Stimulated activated CD4-positive, alpha-beta T cell treated with anti-CD3 and anti-CD28 coated beads, Interleukin-4, amount 100 ng/mL, for 1 hour (primary cell): Measurements from ENCODE around the gene MRPL32.

ENCODE experiments used
- DNase-seq: peaks from one replicate; pipeline ENCODE4 v3.0.0-alpha.2; 2020

MRPL32 gene

DNA sequence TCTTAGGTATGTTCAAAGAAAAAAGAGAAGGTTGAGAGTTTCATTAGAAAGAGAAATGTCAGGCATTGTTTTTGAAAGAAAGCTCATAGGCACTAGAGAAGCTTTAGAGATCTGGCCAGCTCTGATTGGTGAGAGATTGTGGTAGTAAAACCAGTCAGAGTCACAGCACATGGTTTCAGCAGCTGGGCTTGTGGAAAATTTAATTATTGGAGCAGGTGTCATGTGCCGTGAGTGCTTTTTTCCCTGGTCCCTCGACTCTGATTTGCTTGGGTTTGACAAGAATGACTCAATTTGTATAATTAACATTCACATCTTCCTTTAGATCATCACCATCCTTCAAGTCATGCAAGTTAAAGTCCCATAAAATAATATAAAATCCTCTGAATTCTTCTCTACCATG, 35.2 kb downstream of the MRPL32 start:
- no peak for DNase-seq

DNA sequence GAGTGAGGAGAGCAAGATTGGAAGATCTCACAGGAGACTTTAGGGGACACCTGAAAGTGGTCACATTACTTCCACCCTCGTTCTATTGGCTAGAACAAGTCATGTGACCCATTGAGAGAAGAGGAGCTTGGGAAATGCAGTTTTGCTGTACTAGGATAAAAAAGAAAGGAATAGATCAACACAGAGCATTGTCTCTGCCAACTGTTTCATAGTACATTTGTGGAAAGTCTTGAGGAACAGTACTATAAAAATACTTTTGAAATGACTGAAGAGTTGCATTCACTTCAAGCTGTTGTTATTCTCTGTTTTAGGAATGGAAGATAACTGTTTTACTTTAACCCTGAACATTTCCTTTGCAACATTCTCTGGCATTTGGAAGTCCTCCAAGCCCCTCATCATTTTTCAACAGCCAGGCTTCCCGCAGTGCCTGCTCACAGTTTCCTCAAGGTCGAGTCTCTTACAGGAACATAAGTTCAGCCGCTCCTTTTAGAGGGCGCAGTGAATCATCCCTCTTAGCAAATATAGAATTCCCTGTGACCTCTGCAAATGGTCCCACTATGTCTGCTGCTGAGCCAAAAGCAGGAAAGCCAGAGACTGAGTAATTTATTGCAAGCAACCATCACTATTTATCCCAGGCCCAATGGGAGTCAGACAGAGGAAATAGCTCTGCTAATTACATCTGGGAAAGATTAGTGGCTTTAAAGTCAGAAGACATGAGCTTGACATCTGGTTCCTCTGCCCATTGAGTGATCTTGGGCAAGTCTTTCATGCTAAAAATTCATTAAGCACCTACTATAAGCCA, 40.7 kb downstream of the MRPL32 start:
- DNase-seq, result no peak

DNA sequence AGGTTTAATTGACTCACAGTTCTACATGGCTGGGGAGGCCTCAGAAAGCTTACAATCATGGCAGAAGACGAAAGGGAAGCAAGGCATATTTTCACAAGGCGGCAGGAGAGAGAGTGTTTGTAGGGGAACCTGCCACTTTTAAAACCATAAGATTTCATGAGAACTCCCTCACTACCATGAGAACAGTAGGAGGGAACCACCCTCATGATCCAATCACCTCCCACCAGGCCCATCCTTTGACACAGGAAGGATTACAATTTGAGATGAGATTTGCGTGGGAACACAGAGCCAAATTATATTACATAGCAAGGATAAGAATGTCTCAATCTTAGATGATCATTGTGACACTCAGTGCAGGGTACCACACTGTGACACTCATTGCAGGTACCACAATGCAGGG, 44.2 kb downstream of the MRPL32 start:
- no peak for DNase-seq

DNA sequence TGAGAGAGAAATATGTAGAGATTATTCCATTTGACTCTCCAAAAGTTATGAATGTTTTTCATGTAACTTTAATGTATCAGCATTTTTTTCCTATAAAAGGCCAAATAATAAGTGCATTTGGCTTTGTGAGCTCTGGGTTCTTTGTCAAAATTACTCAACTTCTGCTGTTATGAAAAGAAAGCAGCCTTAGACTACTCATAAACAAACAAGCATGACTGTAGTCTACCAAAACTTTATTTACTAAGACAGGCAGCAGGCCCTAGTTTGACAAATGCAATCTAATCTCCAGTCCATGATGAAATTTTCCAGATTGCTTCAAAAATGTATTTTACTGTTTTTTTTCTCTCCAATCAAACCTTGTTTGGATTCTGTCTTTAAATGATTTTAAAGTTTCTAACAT, 46.3 kb downstream of the MRPL32 start:
- no peak for DNase-seq

DNA sequence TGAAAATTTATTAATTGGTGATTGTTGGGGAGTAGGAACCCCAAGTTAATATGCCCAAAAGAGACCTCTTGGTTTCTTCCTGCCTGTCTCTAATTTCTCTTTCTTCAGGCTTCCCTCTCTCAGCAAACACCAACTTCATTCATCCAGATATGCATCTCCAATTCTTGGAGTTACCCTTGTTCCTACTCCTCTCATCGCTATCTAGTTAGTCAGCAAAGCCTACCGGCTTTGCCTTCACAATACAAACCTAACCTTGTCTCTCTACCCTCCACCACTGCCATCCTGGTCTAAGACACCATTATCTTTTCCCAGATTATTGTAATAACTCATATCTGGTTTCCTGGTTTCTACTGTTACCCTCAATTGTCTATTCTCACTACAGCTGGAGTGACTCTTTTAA, 47.9 kb downstream of the MRPL32 start:
- no peak for DNase-seq

DNA sequence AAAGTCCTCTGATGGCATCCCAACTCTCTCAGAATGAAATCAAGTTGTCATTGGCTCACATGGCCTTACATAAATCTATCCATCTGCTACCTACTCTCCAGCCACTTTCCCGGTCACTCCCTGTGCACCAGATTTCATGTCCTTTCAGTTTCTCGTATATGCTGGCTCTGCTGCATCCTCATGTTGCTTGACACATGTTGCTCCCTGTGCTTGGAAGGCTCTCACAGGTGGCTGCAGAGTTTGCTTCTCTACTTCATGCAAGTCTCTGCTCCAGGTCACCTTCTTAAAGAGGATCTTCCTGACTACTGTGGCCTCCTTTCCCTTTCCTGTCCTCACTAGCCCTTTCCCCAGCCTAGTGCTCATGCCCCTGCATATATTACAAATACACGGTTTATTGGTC, 48.3 kb downstream of the MRPL32 start:
- no peak for DNase-seq

DNA sequence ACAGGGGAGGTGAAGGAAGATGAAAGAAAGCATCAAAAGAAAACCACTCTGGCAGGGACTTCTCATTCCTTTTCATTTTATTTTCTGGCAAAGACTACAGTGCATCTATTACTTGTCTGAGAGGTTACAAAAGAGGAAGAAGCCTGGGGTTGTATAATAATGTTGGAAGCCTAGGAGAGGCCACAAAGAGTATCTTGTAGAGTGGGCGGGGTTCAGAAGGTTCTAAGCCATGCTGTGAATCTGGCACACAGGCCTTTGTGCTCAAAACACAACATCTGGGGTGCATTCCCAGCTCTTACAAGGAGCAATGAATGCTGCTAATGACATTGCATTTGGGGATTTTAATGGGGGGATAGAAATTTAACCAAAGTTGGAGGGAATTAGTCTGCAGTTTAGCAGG, 49.4 kb downstream of the MRPL32 start:
- DNase-seq, result no peak

DNA sequence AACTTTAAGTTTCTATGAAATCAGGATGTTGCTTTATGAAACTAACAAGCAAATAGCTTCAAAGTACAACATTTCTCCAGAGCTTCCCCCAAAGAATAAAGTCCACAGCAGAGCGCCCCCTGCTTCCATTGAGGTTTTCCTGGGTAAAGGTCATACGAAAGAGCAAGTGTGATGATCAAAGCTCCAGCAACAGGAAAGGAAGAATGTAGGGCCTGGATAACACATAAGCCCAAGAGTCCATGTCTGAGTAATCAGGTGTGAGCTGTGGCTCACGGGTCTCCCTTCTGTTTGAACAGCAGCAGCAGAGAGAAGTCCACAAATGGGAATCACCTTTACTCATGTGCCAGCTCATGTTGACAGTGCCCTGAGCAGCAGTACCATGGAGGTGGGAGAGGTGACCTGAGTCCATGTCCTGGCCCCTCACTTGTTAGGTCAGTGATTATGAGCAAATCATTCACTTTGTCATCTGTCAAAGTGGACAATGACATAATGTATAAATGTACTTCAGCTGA, 50.5 kb downstream of the MRPL32 start:
- no peak for DNase-seq

DNA sequence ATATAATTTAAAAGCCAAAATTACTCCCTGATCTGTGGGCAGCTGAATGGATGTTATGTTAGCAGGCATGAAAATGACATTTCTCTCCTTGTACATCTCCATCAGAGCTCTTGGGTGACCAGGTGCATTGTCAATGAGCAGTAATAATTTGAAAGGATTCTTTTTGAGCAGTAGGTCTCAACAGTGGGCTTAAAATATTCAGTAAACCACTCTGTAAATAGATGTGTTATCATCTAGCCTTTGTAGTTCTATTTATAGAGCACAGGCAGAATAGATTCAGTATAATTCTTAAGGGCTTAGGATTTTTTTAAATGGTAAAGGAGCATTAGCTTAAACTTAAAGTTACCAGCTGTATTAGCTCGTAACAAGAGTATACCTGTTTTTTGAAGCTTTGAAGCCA, 52.0 kb downstream of the MRPL32 start:
- no peak for DNase-seq

DNA sequence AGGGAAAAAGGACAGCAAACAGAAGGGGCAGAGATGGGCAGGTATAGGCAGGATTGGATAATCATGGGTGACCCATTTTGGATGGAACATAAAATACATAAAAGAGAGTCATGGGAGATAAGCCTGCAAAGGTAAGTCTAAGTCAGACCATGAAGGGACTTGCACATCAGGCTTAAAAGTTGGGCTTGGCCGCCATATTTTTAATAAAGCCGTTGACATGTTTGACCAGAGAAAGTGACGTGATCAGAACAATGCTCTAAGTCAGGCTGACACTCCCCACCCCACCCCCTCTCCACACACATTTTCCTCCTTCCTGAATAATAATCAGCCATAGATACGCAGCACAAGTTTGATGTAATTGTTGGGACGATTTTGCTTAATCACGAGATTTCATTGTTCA, 54.0 kb downstream of the MRPL32 start:
- no peak for DNase-seq

DNA sequence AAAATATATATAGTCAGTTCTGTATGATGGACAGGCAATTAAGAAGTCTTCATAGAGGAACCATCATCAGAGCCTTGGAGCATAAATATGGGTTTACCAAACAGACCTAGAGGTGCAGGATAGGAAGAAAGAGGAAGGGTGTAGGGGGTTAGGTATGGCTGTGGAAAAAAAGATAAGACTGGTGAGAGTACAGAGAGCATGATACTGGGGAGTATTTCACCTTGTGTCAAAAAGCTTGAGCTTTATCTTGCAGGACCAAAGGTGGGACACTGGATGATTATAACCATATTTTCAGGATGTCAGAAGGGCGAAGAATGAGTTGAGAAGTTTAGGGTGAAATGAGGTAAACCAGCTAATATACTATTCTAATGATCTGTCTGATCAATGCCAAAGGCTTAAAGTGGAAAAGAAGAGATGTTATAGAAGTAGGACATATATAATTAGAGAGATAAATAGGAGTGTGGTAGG, 54.6 kb downstream of the MRPL32 start:
- no peak for DNase-seq
